Embryonic facial prominence (tissue), 1 donor: Measurements from ENCODE around the gene R3HDML.
"Not testable (repeated sequence)": the region's sequence is repeated elsewhere in the genome, so short reads cannot be mapped to it uniquely, and the experiment has no call there.

Experiments used
- DNase-seq: peaks from one replicate; pipeline ENCODE4 v3.0.0-alpha.2; 2016; ENCODE audit errors: extremely low spot score

The R3HDML gene

GRCh38 chr20:44328428-44328827 lies 8.4 kb upstream of the R3HDML start:
- DNase-seq = no peak

GRCh38 chr20:44331201-44331600 lies 5.6 kb upstream of the R3HDML start:
- DNase-seq = no peak

- no peak for DNase-seq
Observed at GRCh38 chr20:44334306-44334705, 2.5 kb upstream of the R3HDML start.

GRCh38 chr20:44334709-44335108 lies 2.1 kb upstream of the R3HDML start:
- DNase-seq = no peak

- DNase-seq = no peak
Observed at GRCh38 chr20:44335675-44336074, 1.2 kb upstream of the R3HDML start.

GRCh38 chr20:44336086-44336485 lies 757 bp upstream of the R3HDML start:
- DNase-seq = no peak

GRCh38 chr20:44342248-44342647 lies 5.4 kb downstream of the R3HDML start:
- no peak for DNase-seq

GRCh38 chr20:44343162-44343675 lies 6.4 kb downstream of the R3HDML start:
- no peak for DNase-seq

GRCh38 chr20:44344723-44345122 lies 7.9 kb downstream of the R3HDML start:
- no peak for DNase-seq

- DNase-seq = no peak
Observed at GRCh38 chr20:44345147-44345546, 8.3 kb downstream of the R3HDML start.

- DNase-seq = not testable (repeated sequence)
Observed at GRCh38 chr20:44345941-44346340, 9.1 kb downstream of the R3HDML start.

GRCh38 chr20:44348168-44348659 lies 11.4 kb downstream of the R3HDML start:
- DNase-seq = no peak

- DNase-seq = no peak
Observed at GRCh38 chr20:44349349-44349748, 12.5 kb downstream of the R3HDML start.

- DNase-seq = no peak
Observed at GRCh38 chr20:44350567-44350966, 13.7 kb downstream of the R3HDML start.

- no peak for DNase-seq
Observed at GRCh38 chr20:44354979-44355497, 18.2 kb downstream of the R3HDML start.

GRCh38 chr20:44355498-44356352 lies 18.9 kb downstream of the R3HDML start, which contains the start of gene HNF4A:
Gene HNF4A, plus strand, starts transcription at chr20:44355699. Its CDS starts 106 bp downstream, at chr20:44355805.
- DNase-seq = no peak

- DNase-seq = no peak
Observed at GRCh38 chr20:44356353-44356723, 19.5 kb downstream of the R3HDML start.

- no peak for DNase-seq
Observed at GRCh38 chr20:44357020-44357419, 20.2 kb downstream of the R3HDML start.

GRCh38 chr20:44357555-44358125 lies 20.8 kb downstream of the R3HDML start:
- DNase-seq = no peak

GRCh38 chr20:44358776-44359175 lies 21.9 kb downstream of the R3HDML start:
- no peak for DNase-seq

GRCh38 chr20:44360221-44360620 lies 23.4 kb downstream of the R3HDML start:
- no peak for DNase-seq

- no peak for DNase-seq
Observed at GRCh38 chr20:44361021-44361420, 24.2 kb downstream of the R3HDML start.

- DNase-seq = no peak
Observed at GRCh38 chr20:44362466-44362940, 25.7 kb downstream of the R3HDML start.
